ENCODE data around the gene WTIP. TPM values are rescaled to one million over a fixed set of nuclear protein-coding genes. Genes with fewer than 3 reads are reported as not detected.
"Not testable (repeated sequence)": the region's sequence is repeated elsewhere in the genome, so short reads cannot be mapped to it uniquely, and the experiment has no call there.

WTIP gene
- total and polyA plus RNA-seq, 7 donors: 2.6 to 21.4 (median 2.9) TPM

GRCh38 chr19:34452723-34453122 is 28.8 kb upstream of the WTIP start:
- Histone ChIP-seq H3K9me3 (no peaks in the 10 kb centered on the region), H3K4me3 (no peak overlapping the region), H3K36me3 (ENCODE audit: insufficient read depth in 1 of 2, low read depth in 1 of 2) (peaks cover 16 to 96% of the 10 kb centered on the region in 2 donors), H3K27ac (no peak overlapping the region), H3K27me3 (ENCODE audit: insufficient read depth in 3 of 3, low read length in 2 of 3) (no peaks in the 10 kb centered on the region), H3K4me1 (peaks cover 5% of the 10 kb centered on the region)
- no peak for TF ChIP-seq CTCF (IDR thresholded peaks at IDR 0.05)
- no peak for ATAC-seq
- DNase-seq: no peak
- intact Hi-C loops (cut with DNase I): no loop called here

- intact Hi-C loops (cut with DNase I): no loop called here
- H3K27ac ChIP-seq: no peak overlapping the region
- ATAC-seq: no peak
These were observed 27.5 kb upstream of the WTIP start for GRCh38 chr19:34454091-34454490.

GRCh38 chr19:34454685-34455084 is 26.9 kb upstream of the WTIP start:
- Histone ChIP-seq H3K27ac (no peak overlapping the region), H3K27me3 (ENCODE audit: insufficient read depth in 3 of 3, low read length in 2 of 3) (no peaks in the 10 kb centered on the region), H3K9me3 (no peaks in the 10 kb centered on the region), H3K4me1 (peaks cover 21% of the 10 kb centered on the region), H3K4me3 (no peak overlapping the region), H3K36me3 (ENCODE audit: insufficient read depth in 1 of 2, low read depth in 1 of 2) (peaks cover 16 to 92% of the 10 kb centered on the region in 2 donors)
- no peak for DNase-seq
- no peak for ATAC-seq
- no peak for TF ChIP-seq CTCF (IDR thresholded peaks at IDR 0.05)
- intact Hi-C loops (cut with DNase I): no loop called here
- WGBS, 3 donors: 93 to 95% (median 94%) methylated on average over 3 of the region's 3 CpGs

More at GRCh38 chr19:34454091-34454490, 27.5 kb upstream of the WTIP start:
- no peaks in the 10 kb centered on the region for H3K9me3 ChIP-seq
- no peak for TF ChIP-seq CTCF (IDR thresholded peaks at IDR 0.05)
- H3K4me1 ChIP-seq: peaks cover 15% of the 10 kb centered on the region
- 83 to 92% (median 89%) methylated on average over 2 of the region's 2 CpGs for WGBS, 3 donors
- H3K27me3 ChIP-seq (ENCODE audit: insufficient read depth in 3 of 3, low read length in 2 of 3): no peaks in the 10 kb centered on the region
- no peak for DNase-seq
- H3K4me3 ChIP-seq: no peak overlapping the region
- peaks cover 13 to 92% of the 10 kb centered on the region in 2 donors for H3K36me3 ChIP-seq (ENCODE audit: insufficient read depth in 1 of 2, low read depth in 1 of 2)

- ATAC-seq; DNase-seq; intact Hi-C loops (cut with DNase I); H3K27me3 ChIP-seq (ENCODE audit: insufficient read depth in 3 of 3, low read length in 2 of 3); H3K9me3 ChIP-seq; H3K4me3 ChIP-seq: not testable (repeated sequence)
- H3K4me1 ChIP-seq: peaks cover 33% of the 10 kb centered on the region
- H3K36me3 ChIP-seq (ENCODE audit: insufficient read depth in 1 of 2, low read depth in 1 of 2): peaks cover 12 to 92% of the 10 kb centered on the region in 2 donors
- H3K27ac ChIP-seq: peak overlapping the region; percentile 49
- WGBS, 3 donors: 87 to 91% (median 88%) methylated on average over 17 of the region's 17 CpGs
These were observed 25.6 kb upstream of the WTIP start for GRCh38 chr19:34455783-34456480.

GRCh38 chr19:34457446-34457845 is 24.1 kb upstream of the WTIP start:
- WGBS, 3 donors: 47 to 58% (median 49%) methylated on average over 4 of the region's 4 CpGs
- no peak overlapping the region for H3K4me3 ChIP-seq
- TF ChIP-seq CTCF (IDR thresholded peaks at IDR 0.05): no peak
- peaks cover 14 to 90% of the 10 kb centered on the region in 2 donors for H3K36me3 ChIP-seq (ENCODE audit: insufficient read depth in 1 of 2, low read depth in 1 of 2)
- no peak for DNase-seq
- ATAC-seq: no peak
- intact Hi-C loops (cut with DNase I): no loop called here
- no peaks in the 10 kb centered on the region for H3K27me3 ChIP-seq (ENCODE audit: insufficient read depth in 3 of 3, low read length in 2 of 3)
- H3K9me3 ChIP-seq: no peaks in the 10 kb centered on the region
- H3K27ac ChIP-seq: peak overlapping the region; percentile 72
- H3K4me1 ChIP-seq: peaks cover 47% of the 10 kb centered on the region

Data from psoas muscle (tissue), 8 donors.